Measurements from ENCODE around the gene SLC39A11.
"Not testable (repeated sequence)": the region's sequence is repeated elsewhere in the genome, so short reads cannot be mapped to it uniquely, and the experiment has no call there.

SLC39A11 gene

DNA sequence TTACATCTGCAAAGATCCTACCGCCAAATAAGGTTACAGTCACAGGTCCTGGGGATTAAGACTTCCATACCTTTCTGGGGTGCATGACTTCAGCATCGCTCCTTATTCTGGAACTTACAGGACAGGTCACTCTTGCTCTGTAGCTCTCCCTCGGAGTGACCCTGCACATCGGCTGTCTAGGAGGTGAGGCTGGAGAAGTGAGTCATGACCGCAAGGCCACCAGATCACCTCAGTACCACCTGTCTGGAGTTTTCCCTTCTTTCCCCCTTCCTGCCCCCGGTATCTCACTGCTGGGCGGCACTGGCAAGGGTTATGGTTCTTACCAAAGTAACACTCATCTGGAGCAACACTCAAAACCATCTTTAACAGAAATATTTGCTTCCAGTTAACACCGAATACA is 374.8 kb downstream of the SLC39A11 start:
- no peak for DNase-seq (ENCODE audit: low read depth, low spot score)

GRCh38 chr17:72717276-72717675 is 375.2 kb downstream of the SLC39A11 start:
- DNase-seq (ENCODE audit: low read depth, low spot score) = no peak

GRCh38 chr17:72715906-72716572 is 376.4 kb downstream of the SLC39A11 start:
- DNase-seq (ENCODE audit: low read depth, low spot score) = no peak

DNA sequence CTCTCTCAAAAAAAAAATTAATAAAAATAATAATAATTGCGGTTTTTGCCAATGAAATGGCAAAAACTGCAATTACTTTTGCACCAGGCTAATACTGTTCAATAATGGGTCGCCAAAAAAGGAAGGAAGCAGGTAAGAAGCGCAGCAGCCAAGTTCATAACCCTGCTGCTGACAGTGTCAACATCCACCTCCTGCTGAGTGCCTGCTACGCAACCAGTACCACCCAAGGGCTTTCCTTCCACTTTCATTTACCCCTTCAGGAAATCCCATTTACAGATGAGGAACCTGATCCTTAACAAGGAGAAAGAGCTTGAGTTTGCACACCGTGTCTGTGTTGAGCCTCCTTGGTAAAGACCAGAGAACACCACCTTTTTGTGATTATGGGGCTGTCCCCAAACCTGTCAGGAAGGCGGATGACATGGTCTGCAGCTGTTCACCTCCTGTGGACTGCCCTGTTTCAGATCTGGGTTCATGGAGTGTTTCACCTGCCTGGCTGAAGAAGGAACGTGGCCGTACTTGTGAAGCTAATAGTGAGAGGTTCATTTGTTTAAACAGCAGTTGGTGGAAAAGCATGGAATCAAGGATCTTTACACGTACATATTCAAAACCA is 378.0 kb downstream of the SLC39A11 start:
- no peak for DNase-seq (ENCODE audit: low read depth, low spot score)

- DNase-seq (ENCODE audit: low read depth, low spot score) = no peak
These were observed 378.8 kb downstream of the SLC39A11 start for GRCh38 chr17:72713701-72714100.

GRCh38 chr17:72711521-72712310 is 380.8 kb downstream of the SLC39A11 start:
- DNase-seq (ENCODE audit: low read depth, low spot score) = no peak

DNA sequence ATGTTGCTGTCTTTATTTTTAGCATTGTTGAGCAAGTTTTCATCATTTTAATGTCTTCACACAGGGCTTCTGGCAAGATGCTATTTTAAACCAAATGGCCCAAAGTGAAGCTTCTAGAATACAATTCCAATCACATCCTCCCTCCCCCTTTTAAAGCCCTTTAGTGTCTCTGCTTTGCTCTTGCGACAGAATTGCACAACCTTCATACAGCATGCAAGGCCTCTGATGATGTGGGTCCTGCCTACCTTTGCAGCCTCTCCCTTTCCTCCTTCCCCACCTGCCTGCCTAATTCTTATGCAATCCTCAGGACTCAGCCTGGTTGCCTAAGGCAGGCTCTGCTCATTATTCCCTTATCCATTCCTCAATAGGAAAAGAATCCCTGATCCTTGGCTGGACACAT is 381.7 kb downstream of the SLC39A11 start:
- DNase-seq (ENCODE audit: low read depth, low spot score) = no peak

GRCh38 chr17:72710202-72710601 is 382.3 kb downstream of the SLC39A11 start:
- no peak for DNase-seq (ENCODE audit: low read depth, low spot score)

DNA sequence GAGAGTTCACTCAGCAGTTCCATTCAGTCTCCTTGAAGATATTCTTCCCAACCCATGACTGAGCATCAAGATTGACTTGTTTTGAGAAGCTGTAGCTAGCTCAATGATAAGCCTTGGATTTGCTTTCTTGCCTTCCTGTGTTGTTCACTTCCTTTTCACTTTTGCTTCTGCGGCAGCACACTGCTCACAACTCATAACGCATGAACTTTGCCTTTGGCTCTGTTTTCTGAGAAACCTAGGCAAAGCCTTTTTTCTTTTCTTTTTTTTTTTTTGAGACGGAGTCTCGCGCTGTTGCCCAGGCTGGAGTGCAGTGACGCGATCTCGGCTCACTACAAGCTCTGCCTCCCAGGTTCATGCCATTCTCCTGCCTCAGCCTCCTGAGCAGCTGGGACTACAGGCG is 383.8 kb downstream of the SLC39A11 start:
- DNase-seq (ENCODE audit: low read depth, low spot score) = not testable (repeated sequence)

GRCh38 chr17:72707881-72708280 is 384.6 kb downstream of the SLC39A11 start:
- DNase-seq (ENCODE audit: low read depth, low spot score) = no peak

GRCh38 chr17:72706396-72706981 is 386.0 kb downstream of the SLC39A11 start:
- DNase-seq (ENCODE audit: low read depth, low spot score) = no peak

- no peak for DNase-seq (ENCODE audit: low read depth, low spot score)
These were observed 386.5 kb downstream of the SLC39A11 start for GRCh38 chr17:72705905-72706395.

GRCh38 chr17:72702998-72703397 is 389.5 kb downstream of the SLC39A11 start:
- DNase-seq (ENCODE audit: low read depth, low spot score) = no peak

GRCh38 chr17:72702136-72702735 is 390.3 kb downstream of the SLC39A11 start:
- no peak for DNase-seq (ENCODE audit: low read depth, low spot score)

DNA sequence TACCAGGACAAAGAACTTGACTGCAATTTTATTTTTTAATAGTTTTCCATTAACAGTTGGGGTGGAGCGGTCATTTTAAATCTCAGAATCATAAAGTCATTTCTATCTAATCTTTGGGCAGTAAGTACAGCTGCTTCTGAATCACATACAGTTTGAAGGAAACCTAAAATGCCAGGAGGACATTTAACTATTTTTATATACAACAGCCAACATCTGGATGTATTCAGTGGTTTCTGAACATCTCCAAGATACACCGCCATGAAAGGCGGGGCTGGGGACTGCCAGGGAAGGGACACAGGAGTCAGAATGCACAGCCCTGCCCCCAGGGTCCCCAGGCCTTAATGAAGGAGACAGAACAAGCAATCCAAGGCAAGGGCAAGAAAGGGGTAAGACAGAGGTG is 392.3 kb downstream of the SLC39A11 start:
- no peak for DNase-seq (ENCODE audit: low read depth, low spot score)

DNA sequence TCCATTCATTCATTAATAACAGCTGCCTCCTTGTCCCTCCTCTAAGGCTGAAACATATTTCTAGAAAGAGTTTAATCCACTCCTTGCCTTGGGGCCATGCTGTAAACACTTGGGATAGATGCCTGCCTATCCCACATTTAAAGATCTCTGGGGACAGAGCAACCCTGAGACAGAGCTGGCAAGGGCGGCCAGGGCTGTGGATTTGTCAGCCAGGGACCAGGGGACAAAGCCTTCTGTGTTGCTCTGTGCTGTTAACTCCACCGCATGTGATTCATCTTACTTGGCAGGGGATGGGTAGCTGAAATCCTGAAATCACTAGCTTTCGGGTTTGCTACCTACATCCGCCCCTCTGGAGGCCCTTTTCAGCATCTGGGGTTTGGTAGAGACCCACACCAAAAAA is 392.9 kb downstream of the SLC39A11 start:
- no peak for DNase-seq (ENCODE audit: low read depth, low spot score)

DNA sequence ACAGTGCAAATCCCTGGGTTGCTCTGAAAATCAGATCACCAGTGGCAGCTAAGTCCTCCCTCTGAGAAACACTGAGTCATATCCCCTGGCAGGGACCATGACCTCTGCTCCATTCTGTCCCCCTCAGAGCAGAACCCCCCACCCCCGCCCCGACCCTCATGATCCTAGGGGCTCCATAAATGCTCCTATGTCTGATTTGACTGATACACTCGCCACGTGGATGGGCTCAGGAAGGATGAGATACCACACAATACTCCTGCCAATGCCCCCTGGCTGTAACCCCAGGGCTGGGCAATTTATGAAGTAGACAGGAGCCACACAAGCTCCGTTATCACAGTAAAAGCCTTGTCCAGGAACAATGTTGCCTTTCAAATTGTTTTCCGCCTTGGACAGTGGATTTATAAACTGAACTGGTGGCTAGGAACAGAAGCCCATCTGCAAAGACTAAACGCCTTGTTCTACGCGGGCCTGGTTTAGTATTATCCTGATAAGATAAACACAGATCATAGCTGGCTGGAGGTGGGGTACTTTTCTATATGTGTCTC is 394.8 kb downstream of the SLC39A11 start:
- DNase-seq (ENCODE audit: low read depth, low spot score) = no peak

DNA sequence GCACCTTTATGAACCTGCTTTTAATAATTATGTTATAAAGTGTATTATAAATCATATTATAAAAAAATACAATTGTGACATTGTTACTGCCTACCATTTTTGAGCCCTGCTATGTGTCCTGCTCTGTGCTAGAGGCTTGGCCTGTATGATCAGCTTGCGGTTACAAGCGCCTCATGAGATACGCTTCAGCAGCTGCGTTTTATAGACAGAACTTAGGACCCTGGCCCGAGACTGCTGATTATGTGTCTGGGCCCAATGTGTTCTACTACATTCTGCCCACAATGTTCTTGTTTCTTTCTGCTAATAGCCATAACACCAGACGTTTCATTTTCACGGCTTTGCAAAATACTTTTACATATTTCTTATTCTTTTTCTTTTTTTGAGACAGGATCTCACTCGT is 395.8 kb downstream of the SLC39A11 start:
- no peak for DNase-seq (ENCODE audit: low read depth, low spot score)

DNA sequence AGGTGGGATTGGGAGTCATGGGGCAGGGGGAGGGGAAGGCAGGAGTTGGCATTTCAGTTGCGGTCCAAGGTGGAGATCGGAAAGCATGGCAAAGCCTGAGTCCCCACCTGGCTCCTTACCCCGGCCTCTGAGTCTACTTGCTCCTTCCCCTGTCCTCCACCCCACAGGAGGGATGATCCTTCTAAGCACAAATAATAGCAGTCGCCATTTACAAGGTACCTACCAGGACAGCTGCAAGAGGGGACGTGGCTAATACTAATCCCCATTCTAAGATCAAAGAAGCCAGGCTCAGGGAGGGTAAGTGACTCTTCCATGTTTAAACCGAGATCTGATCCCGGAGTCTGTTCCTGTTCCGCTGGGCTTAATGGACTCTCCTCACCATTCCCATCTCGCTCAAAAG is 396.3 kb downstream of the SLC39A11 start:
- no peak for DNase-seq (ENCODE audit: low read depth, low spot score)

GRCh38 chr17:72693956-72694355 is 398.5 kb downstream of the SLC39A11 start:
- DNase-seq (ENCODE audit: low read depth, low spot score) = no peak

DNA sequence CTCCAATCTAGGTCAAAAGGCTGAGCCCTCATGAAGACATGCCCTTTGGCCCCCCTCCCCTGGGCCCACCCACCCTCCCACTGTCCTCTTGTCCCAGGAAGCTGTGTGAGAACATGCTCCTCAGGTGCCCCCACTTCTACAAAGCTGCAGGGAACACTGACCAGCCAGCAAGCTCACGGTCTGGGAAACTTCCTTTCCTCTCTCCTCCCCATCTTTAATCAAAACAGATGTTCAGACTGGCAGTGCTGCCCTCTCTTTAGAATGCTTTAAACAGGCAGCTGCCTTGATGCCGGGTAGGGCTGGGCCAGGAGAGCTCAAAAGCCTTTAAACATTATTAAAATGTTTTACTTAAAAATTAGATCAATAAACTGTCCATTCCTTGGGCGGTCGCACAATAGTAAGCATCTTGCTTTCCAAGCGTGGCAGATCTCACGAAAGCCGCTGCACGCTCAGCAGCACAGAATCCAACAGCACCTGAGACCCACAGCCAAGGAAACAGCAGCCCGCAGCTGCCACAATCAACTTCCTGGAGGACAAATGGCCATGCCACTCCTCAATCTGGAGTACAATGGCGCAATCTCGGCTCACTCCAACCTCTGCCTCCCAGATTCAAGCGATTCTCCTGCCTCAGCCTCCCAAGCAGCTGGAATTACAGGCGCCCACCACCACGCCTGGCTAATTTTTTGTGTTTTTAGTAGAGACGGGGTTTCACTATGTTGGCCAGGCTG is 399.2 kb downstream of the SLC39A11 start:
- no peak for DNase-seq (ENCODE audit: low read depth, low spot score)

Measured in activated naive CD8-positive, alpha-beta T cell treated with anti-CD3 and anti-CD28 coated beads, Interleukin-2, amount 50 U/mL, for 16 hours (primary cell).